Esophagus muscularis mucosa (tissue), 4 donors: Measurements from ENCODE around the gene PDK4. TPM values are rescaled to one million over a fixed set of nuclear protein-coding genes. Genes with fewer than 3 reads are reported as not detected.

Experiments
- DNase-seq: peaks from one replicate; pipeline ENCODE4 v3.0.0-alpha.2; 2017; ENCODE audit errors: extremely low spot score
- H3K27ac ChIP-seq, 4 donors: fragments of 200-600 bp; sonication (generic); replicated peaks in 1 of 4; 1 replicate in 3 of 4; 2 replicates in 1 of 4; pipeline ENCODE4 v1.5.1; 2016 to 2019; ENCODE audit warnings: mild to moderate bottlenecking in 1 of 4
- H3K27me3 ChIP-seq, 4 donors: fragments of 200-600 bp; sonication (generic); one replicate each; pipeline versions ENCODE4 v1.5.1 to v1.6.0; 2016 to 2019
- H3K36me3 ChIP-seq, 4 donors: fragments of 200-600 bp; sonication (generic); one replicate each; pipeline ENCODE4 v1.5.1; 2016 to 2019
- H3K4me1 ChIP-seq, 4 donors: fragments of 200-600 bp; sonication (generic); one replicate each; pipeline ENCODE4 v1.5.1; 2016 to 2019
- H3K4me3 ChIP-seq, 4 donors: fragments of 200-600 bp; sonication (generic); 1 replicate in 2 of 4; 2 replicates in 2 of 4; pipeline ENCODE4 v1.5.1; 2016 to 2019; ENCODE audit warnings: mild to moderate bottlenecking in 4 of 4, moderate library complexity in 1 of 4
- H3K9me3 ChIP-seq, 4 donors: fragments of 200-600 bp; sonication (generic); 1 replicate in 3 of 4; 2 replicates in 1 of 4; pipeline ENCODE4 v1.5.1; 2016 to 2019
- EP300 ChIP-seq: sonication (generic); formaldehyde crosslinking; IDR thresholded peaks from one replicate; pipeline ENCODE4 v1.6.1; 2017; ENCODE audit warnings: antibody characterized with exemption
- POLR2A ChIP-seq: fragments of 450-650 bp; IDR thresholded peaks from one replicate; pipeline ENCODE4 v1.6.1; 2017; ENCODE audit warnings: antibody characterized with exemption, moderate library complexity, mild to moderate bottlenecking, low read depth
- POLR2AphosphoS5 ChIP-seq, 2 donors: sonication (generic); formaldehyde crosslinking; IDR thresholded peaks; one replicate each; pipeline ENCODE4 v1.6.1; 2017; ENCODE audit warnings: antibody characterized with exemption in 2 of 2
- WGBS: methylation state at CpG from one replicate; pipeline ENCODE4 v1.1.5; 2018; 5-methylcytosine and 5-hydroxymethylcytosine counted together
- intact Hi-C: fragments of 100-400 bp; cut with DNase I; formaldehyde crosslinking; loops from one replicate; pipeline ENCODE4 v1.15.1; 2023
- total RNA-seq, 4 donors: library from RNA; depleted of rRNA; stranded (reverse); fragments of >200 nt; gene quantifications; one replicate each; pipeline versions ENCODE4 v1.1.0 to v1.2.1, GENCODE V29; 2016
- TF ChIP-seq, protein P1 (sequence below), 3 experiments: fragments of 200-600 bp in 2 of 3; fragments of 450-650 bp in 1 of 3; sonication (generic) in 2 of 3; IDR thresholded peaks; one replicate each; pipeline ENCODE4 v1.5.1; 2017 to 2019; ENCODE audit warnings: antibody characterized with exemption in 3 of 3, mild to moderate bottlenecking in 2 of 3, moderate library complexity in 1 of 3

Gene PDK4
- total RNA-seq, 4 donors from 2014 or later: 165 to 1,138 (median 371) TPM

DNA sequence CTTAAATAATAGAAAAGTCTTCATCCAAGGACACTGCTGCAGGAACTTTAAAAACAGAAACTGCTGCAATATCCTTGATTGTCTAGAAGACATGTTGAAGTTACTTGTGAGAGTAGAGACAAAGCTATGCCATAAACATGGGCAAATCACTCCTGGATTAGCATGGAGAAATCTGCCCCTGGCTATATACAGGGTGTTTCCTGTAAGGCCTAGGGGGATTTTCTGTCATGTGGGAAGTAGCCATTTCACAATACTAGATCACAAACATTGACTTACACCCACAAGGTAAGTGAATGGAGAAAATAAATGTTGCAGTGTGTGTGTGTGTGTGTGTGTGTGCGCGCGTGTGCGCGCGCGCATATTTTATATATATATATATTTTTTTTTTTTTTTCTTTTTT, 35.2 kb upstream of the PDK4 start:
- Histone ChIP-seq H3K27me3 (no peaks in the 10 kb centered on the region), H3K4me3 (no peak overlapping the region), H3K4me1 (peaks cover 10 to 48% (median 26%) of the 10 kb centered on the region in 4 donors), H3K36me3 (no peaks in the 10 kb centered on the region), H3K9me3 (no peaks in the 10 kb centered on the region), H3K27ac (peak overlapping the region; percentile 61 to 72 (median 64))
- 70% methylated on average over 7 of the region's 7 CpGs for WGBS
- no peak for DNase-seq
- TF ChIP-seq, protein P1, sequence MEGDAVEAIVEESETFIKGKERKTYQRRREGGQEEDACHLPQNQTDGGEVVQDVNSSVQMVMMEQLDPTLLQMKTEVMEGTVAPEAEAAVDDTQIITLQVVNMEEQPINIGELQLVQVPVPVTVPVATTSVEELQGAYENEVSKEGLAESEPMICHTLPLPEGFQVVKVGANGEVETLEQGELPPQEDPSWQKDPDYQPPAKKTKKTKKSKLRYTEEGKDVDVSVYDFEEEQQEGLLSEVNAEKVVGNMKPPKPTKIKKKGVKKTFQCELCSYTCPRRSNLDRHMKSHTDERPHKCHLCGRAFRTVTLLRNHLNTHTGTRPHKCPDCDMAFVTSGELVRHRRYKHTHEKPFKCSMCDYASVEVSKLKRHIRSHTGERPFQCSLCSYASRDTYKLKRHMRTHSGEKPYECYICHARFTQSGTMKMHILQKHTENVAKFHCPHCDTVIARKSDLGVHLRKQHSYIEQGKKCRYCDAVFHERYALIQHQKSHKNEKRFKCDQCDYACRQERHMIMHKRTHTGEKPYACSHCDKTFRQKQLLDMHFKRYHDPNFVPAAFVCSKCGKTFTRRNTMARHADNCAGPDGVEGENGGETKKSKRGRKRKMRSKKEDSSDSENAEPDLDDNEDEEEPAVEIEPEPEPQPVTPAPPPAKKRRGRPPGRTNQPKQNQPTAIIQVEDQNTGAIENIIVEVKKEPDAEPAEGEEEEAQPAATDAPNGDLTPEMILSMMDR (IDR thresholded peaks at IDR 0.05): no peak
- TF ChIP-seq POLR2AphosphoS5 (IDR thresholded peaks at IDR 0.05) (no peak), POLR2A (no peak), EP300 (no peak)
- intact Hi-C loops: no loop called here

- Histone ChIP-seq H3K4me3 (no peak overlapping the region), H3K4me1 (peaks cover 10 to 48% (median 26%) of the 10 kb centered on the region in 4 donors), H3K27ac (peak overlapping the region; percentile 61 to 72 (median 64)), H3K27me3 (no peaks in the 10 kb centered on the region), H3K9me3 (no peaks in the 10 kb centered on the region), H3K36me3 (no peaks in the 10 kb centered on the region)
- TF ChIP-seq POLR2A (no peak), EP300 (no peak), POLR2AphosphoS5 (IDR thresholded peaks at IDR 0.05) (peak in 1 of 2 donors; percentile 75)
- TF ChIP-seq, protein P1 (IDR thresholded peaks at IDR 0.05): no peak
- 56% methylated on average over 6 of the region's 6 CpGs for WGBS
- no peak for DNase-seq
- intact Hi-C loops: no loop called here
These were observed 34.6 kb upstream of the PDK4 start for GRCh38 chr7:95630702-95631458.

GRCh38 chr7:95628831-95629439, 32.6 kb upstream of the PDK4 start:
- peak overlapping the region; percentile 21 to 63 (median 51) for H3K27ac ChIP-seq
- H3K9me3 ChIP-seq: no peaks in the 10 kb centered on the region
- intact Hi-C loops: no loop called here
- no peak for DNase-seq
- H3K4me1 ChIP-seq: peaks cover 10 to 48% (median 26%) of the 10 kb centered on the region in 4 donors
- H3K36me3 ChIP-seq: no peaks in the 10 kb centered on the region
- WGBS: 47% methylated on average over 5 of the region's 5 CpGs
- no peaks in the 10 kb centered on the region for H3K27me3 ChIP-seq
- H3K4me3 ChIP-seq: no peak overlapping the region
- peak; percentile 34 to 63 for TF ChIP-seq POLR2AphosphoS5 (IDR thresholded peaks at IDR 0.05)
- TF ChIP-seq POLR2A: no peak
- TF ChIP-seq, protein P1 (IDR thresholded peaks at IDR 0.05): peak in 1 of 3 experiments; percentile 32
- peak; percentile 53 for TF ChIP-seq EP300

DNA sequence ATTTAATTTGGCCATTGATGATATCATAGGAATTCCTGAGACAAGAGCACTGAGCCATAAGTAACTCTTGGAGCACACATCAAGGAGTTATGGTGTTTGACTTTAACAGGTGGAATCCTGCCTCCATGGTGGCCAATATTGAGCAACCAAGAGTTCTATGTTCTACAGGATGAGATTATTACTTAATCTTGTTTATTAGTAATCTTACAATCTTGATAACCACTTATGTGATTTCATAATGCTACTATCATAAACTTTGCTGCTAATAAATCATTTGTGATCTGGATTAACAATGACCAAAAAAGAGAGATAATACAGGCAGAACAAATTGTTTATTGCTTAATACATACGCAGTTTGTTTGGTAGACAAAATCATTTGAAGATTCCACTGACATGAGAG, 27.5 kb upstream of the PDK4 start:
- TF ChIP-seq EP300 (no peak), POLR2A (no peak), POLR2AphosphoS5 (IDR thresholded peaks at IDR 0.05) (no peak)
- TF ChIP-seq, protein P1 (IDR thresholded peaks at IDR 0.05): no peak
- intact Hi-C loops: no loop called here
- Histone ChIP-seq H3K27ac (no peak overlapping the region), H3K27me3 (no peaks in the 10 kb centered on the region), H3K4me3 (no peak overlapping the region), H3K4me1 (peaks cover 5 to 8% (median 7%) of the 10 kb centered on the region in 4 donors), H3K9me3 (no peaks in the 10 kb centered on the region), H3K36me3 (no peaks in the 10 kb centered on the region)
- 77% methylated on average over 1 of the region's 1 CpG for WGBS
- DNase-seq: no peak
